C4-2B (cell line): ENCODE data around the gene IGDCC3.
A peak's percentile ranks its signal among the peaks of the same experiment; 100 is the strongest.

Experiments
- H3K27ac ChIP-seq: fragments of 450-650 bp; 2 replicates; pipeline ENCODE4 v1.5.1; 2017
- CTCF ChIP-seq: fragments of 450-650 bp; conservative IDR thresholded peaks from 2 replicates; pipeline ENCODE4 v1.5.1; 2017; ENCODE audit warnings: mild to moderate bottlenecking
- ZFX ChIP-seq: fragments of 450-650 bp; IDR thresholded peaks from 2 replicates; pipeline ENCODE4 v1.6.1; 2017

IGDCC3 gene

GRCh38 chr15:65329288-65329983 is 48.4 kb downstream of the IGDCC3 start:
- no peak for TF ChIP-seq CTCF
- no peak for TF ChIP-seq ZFX

GRCh38 chr15:65328506-65329287 is 49.1 kb downstream of the IGDCC3 start:
- no peak overlapping the region for H3K27ac ChIP-seq
- TF ChIP-seq CTCF (no peak), ZFX (no peak)

More at GRCh38 chr15:65329288-65329983, 48.4 kb downstream of the IGDCC3 start:
- H3K27ac ChIP-seq: no peak overlapping the region

- no peak for TF ChIP-seq CTCF
- TF ChIP-seq ZFX: no peak
- no peak overlapping the region for H3K27ac ChIP-seq
Observed at GRCh38 chr15:65327651-65328393, 50.0 kb downstream of the IGDCC3 start.

GRCh38 chr15:65326818-65327217 is 51.0 kb downstream of the IGDCC3 start:
- TF ChIP-seq CTCF: no peak
- TF ChIP-seq ZFX: no peak
- peak overlapping the region; percentile 28 for H3K27ac ChIP-seq

- peak overlapping the region; percentile 28 for H3K27ac ChIP-seq
- TF ChIP-seq ZFX (no peak), CTCF (no peak)
Observed at GRCh38 chr15:65326117-65326526, 51.7 kb downstream of the IGDCC3 start.

- H3K27ac ChIP-seq: no peak overlapping the region
- TF ChIP-seq ZFX (no peak), CTCF (no peak)
Observed at GRCh38 chr15:65323071-65323511, 54.7 kb downstream of the IGDCC3 start.
